MCF 10A (cell line): ENCODE measurements around the gene CPEB2. TPM values are rescaled to one million over a fixed set of nuclear protein-coding genes. Genes with fewer than 3 reads are reported as not detected.

ENCODE experiments used
- BruUV-seq: library from RNA; stranded (reverse); fragments of 400-500 nt; replicated peaks from 2 replicates; lab custom pipeline; 2021; lab: Mats Ljungman, UMichigan
- CTCF ChIA-PET: fragments of 300-600 bp; sonication (Branson Sonifier 250); formaldehyde crosslinking; extraction: SDS; loops from one replicate; lab custom pipeline; 2021; ENCODE audit warnings: antibody characterized with exemption, inconsistent platforms; lab: Yijun Ruan, JAX
- POLR2A ChIA-PET: fragments of 300-600, 350-650 bp; sonication (Branson Sonifier 250); formaldehyde crosslinking; extraction: SDS; loops from one replicate; lab custom pipeline; 2020; ENCODE audit warnings: antibody characterized with exemption, inconsistent platforms; lab: Yijun Ruan, JAX
- DNase-seq: peaks from one replicate; pipeline ENCODE4 v3.0.0-alpha.2; 2018; ENCODE audit not compliant: unreplicated experiment
- H3K27ac Mint-ChIP-seq: one replicate; pipeline ENCODE4 v1.8.0; 2022; ENCODE audit warnings: mild to moderate bottlenecking, low read depth, mixed read lengths; ENCODE audit not compliant: unreplicated experiment
- H3K27me3 Mint-ChIP-seq: one replicate; pipeline ENCODE4 v1.8.0; 2022; ENCODE audit warnings: mixed read lengths; ENCODE audit not compliant: insufficient read depth, unreplicated experiment
- H3K36me3 Mint-ChIP-seq: one replicate; pipeline ENCODE4 v1.8.0; 2022; ENCODE audit warnings: mild to moderate bottlenecking, moderate library complexity, mixed read lengths; ENCODE audit not compliant: insufficient read depth, unreplicated experiment
- H3K4me1 Mint-ChIP-seq: one replicate; pipeline ENCODE4 v1.8.0; 2022; ENCODE audit warnings: mixed read lengths; ENCODE audit not compliant: insufficient read depth, unreplicated experiment
- H3K4me3 Mint-ChIP-seq: one replicate; pipeline ENCODE4 v1.8.0; 2022; ENCODE audit warnings: mild to moderate bottlenecking, moderate library complexity, mixed read lengths; ENCODE audit not compliant: unreplicated experiment
- H3K9me3 Mint-ChIP-seq: one replicate; pipeline ENCODE4 v1.8.0; 2022; ENCODE audit warnings: mixed read lengths; ENCODE audit not compliant: unreplicated experiment
- intact Hi-C: fragments of 100-400 bp; cut with micrococcal nuclease; formaldehyde crosslinking; loops from 2 replicates; pipeline ENCODE4 v1.14.1; 2022
- total RNA-seq: library from RNA; stranded (reverse); gene quantifications from 2 replicates; pipeline ENCODE4 v1.2.3, GENCODE V29; 2022
- TF ChIP-seq, protein P1 (sequence below): fragments of 200-600 bp; IDR thresholded peaks from one replicate; pipeline ENCODE4 v1.8.0; 2022; ENCODE audit warnings: antibody characterized with exemption, mild to moderate bottlenecking; ENCODE audit not compliant: unreplicated experiment

CPEB2 gene
- total RNA-seq, 1 experiment from 2014 or later, result 13.8 TPM

DNA sequence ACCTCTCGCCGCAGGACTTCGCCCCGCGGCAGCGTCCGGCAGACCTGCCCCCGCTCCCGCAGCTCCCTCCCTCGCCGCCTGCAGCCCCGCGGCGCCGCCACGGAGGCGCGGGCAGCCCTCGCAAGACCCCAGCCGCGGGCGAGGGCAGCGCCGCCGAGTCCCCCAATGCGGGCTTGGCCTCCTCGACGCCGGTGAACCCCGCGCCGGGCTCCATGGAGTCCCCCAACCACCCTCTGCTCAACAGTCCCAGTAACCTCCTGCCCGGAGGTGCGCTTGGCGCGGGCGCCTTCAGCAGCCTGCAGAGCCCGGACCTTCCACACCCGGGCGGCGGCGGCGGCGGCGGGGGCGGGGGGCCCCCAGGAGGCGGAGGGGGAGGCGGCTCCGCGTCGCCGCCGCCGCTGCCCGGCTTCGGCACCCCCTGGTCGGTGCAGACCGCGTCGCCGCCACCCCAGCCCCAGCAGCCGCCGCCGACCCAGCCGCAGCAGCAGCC, 1.2 kb downstream of the CPEB2 start:
- peaks cover 8% of the 10 kb centered on the region for H3K36me3 Mint-ChIP-seq
- TF ChIP-seq, protein P1, sequence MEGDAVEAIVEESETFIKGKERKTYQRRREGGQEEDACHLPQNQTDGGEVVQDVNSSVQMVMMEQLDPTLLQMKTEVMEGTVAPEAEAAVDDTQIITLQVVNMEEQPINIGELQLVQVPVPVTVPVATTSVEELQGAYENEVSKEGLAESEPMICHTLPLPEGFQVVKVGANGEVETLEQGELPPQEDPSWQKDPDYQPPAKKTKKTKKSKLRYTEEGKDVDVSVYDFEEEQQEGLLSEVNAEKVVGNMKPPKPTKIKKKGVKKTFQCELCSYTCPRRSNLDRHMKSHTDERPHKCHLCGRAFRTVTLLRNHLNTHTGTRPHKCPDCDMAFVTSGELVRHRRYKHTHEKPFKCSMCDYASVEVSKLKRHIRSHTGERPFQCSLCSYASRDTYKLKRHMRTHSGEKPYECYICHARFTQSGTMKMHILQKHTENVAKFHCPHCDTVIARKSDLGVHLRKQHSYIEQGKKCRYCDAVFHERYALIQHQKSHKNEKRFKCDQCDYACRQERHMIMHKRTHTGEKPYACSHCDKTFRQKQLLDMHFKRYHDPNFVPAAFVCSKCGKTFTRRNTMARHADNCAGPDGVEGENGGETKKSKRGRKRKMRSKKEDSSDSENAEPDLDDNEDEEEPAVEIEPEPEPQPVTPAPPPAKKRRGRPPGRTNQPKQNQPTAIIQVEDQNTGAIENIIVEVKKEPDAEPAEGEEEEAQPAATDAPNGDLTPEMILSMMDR, result no peak
- intact Hi-C loops, result loop anchor here (5.0 to 10.0 kb wide), 8 partner anchors 86 to 1379 kb away; partner anchors contain the start of gene BOD1L1
- H3K4me3 Mint-ChIP-seq, result peak overlapping the region; percentile 89
- no peaks in the 10 kb centered on the region for H3K9me3 Mint-ChIP-seq
- DNase-seq, result peak; percentile 34
- ChIA-PET CTCF (interaction anchor here (0.6 to 0.7 kb wide), 4 partner anchors 60 to 1099 kb away, joined by 3 to 4 read pairs (median 3); no protein-coding TSS in a partner anchor), POLR2A (interaction anchor here (0.6 to 3.1 kb wide), 31 partner anchors 11 to 1375 kb away, joined by 3 to 17 read pairs (median 3); partner anchors contain the start of gene BOD1L1)
- peak overlapping the region; percentile 95 for H3K27ac Mint-ChIP-seq
- no peaks in the 10 kb centered on the region for H3K27me3 Mint-ChIP-seq
- TSS peak; percentile 11 for BruUV-seq
- peaks cover 7% of the 10 kb centered on the region for H3K4me1 Mint-ChIP-seq

GRCh38 chr4:15003891-15004738, 1.8 kb downstream of the CPEB2 start:
- BruUV-seq, result no TSS peak
- intact Hi-C loops, result loop anchor here (5.0 to 10.0 kb wide), 8 partner anchors 87 to 1379 kb away; partner anchors contain the start of gene BOD1L1

GRCh38 chr4:15004739-15005301, 2.5 kb downstream of the CPEB2 start:
- BruUV-seq, result no TSS peak
- no peaks in the 10 kb centered on the region for H3K27me3 Mint-ChIP-seq
- H3K4me1 Mint-ChIP-seq, result peaks cover 13% of the 10 kb centered on the region
- no peaks in the 10 kb centered on the region for H3K9me3 Mint-ChIP-seq
- H3K27ac Mint-ChIP-seq, result peak overlapping the region; percentile 92
- peaks cover 15% of the 10 kb centered on the region for H3K36me3 Mint-ChIP-seq
- DNase-seq, result peak; percentile 81
- TF ChIP-seq, protein P1, result no peak
- CTCF ChIA-PET, result interaction anchor here (0.6 to 1.0 kb wide), 2 partner anchors 1072 to 1351 kb away, joined by 3 read pairs; no protein-coding TSS in a partner anchor
- H3K4me3 Mint-ChIP-seq, result peak overlapping the region; percentile 89
- intact Hi-C loops, result loop anchor here (1.0 to 10.0 kb wide), 9 partner anchors 88 to 1380 kb away; partner anchors contain the start of gene BOD1L1
- POLR2A ChIA-PET, result interaction anchor here (0.6 to 3.1 kb wide), 16 partner anchors 8 to 1377 kb away, joined by 3 to 17 read pairs (median 4); partner anchors contain the start of gene BOD1L1

More at GRCh38 chr4:15003891-15004738, 1.8 kb downstream of the CPEB2 start:
- Mint-ChIP-seq H3K27me3 (no peaks in the 10 kb centered on the region), H3K9me3 (no peaks in the 10 kb centered on the region), H3K4me1 (peaks cover 7% of the 10 kb centered on the region), H3K27ac (peak overlapping the region; percentile 92), H3K36me3 (peaks cover 8% of the 10 kb centered on the region), H3K4me3 (peak overlapping the region; percentile 89)
- CTCF ChIA-PET, result interaction anchor here (0.6 to 1.0 kb wide), 6 partner anchors 28 to 1350 kb away, joined by 3 to 4 read pairs (median 3); no protein-coding TSS in a partner anchor
- DNase-seq, result peak; percentile 30
- POLR2A ChIA-PET, result interaction anchor here (0.6 to 3.1 kb wide), 18 partner anchors 9 to 1376 kb away, joined by 3 to 17 read pairs (median 4); partner anchors contain the start of gene BOD1L1
- TF ChIP-seq, protein P1, result no peak
